Upper lobe of right lung (tissue), 1 donor: ENCODE results near the gene B4GALNT3. TPM values are rescaled to one million over a fixed set of nuclear protein-coding genes. Genes with fewer than 3 reads are reported as not detected.

ENCODE experiments used
- ATAC-seq: fragments of 200-7000 bp; cut with Tn5 transposase; one replicate; pipeline ENCODE4 v1.9.1; 2020; ENCODE audit warnings: mild to moderate bottlenecking, moderate library complexity
- DNase-seq: peaks from one replicate; pipeline ENCODE4 v3.0.0-alpha.2; 2020
- H3K27ac ChIP-seq: fragments of 200-600 bp; one replicate; pipeline ENCODE4 v1.8.0; 2022
- H3K27me3 ChIP-seq: fragments of 200-600 bp; one replicate; pipeline ENCODE4 v1.8.0; 2022; ENCODE audit warnings: mild to moderate bottlenecking
- H3K36me3 ChIP-seq: fragments of 200-600 bp; one replicate; pipeline ENCODE4 v1.8.0; 2022
- H3K4me1 ChIP-seq: fragments of 200-600 bp; one replicate; pipeline ENCODE4 v1.8.0; 2022
- H3K4me3 ChIP-seq: fragments of 200-600 bp; one replicate; pipeline ENCODE4 v1.8.0; 2022; ENCODE audit warnings: mild to moderate bottlenecking
- H3K9me3 ChIP-seq: fragments of 200-600 bp; one replicate; pipeline ENCODE4 v1.8.0; 2022
- CTCF ChIP-seq: fragments of 200-600 bp; IDR thresholded peaks from one replicate; pipeline ENCODE4 v1.8.0; 2022; ENCODE audit warnings: antibody characterized with exemption
- intact Hi-C: fragments of 100-400 bp; cut with DNase I; formaldehyde crosslinking; loops from one replicate; pipeline ENCODE4 v1.11.0; 2022
- total RNA-seq: library from RNA; stranded (reverse); fragmentation: NEBNext Ultra II Directional; extraction: Animal tissue kit (Norgen Biotek cat#: 25700); gene quantifications from one replicate; pipeline ENCODE4 v1.2.1, GENCODE V29; 2021
- donor health status: DM: no; HTN: yes; CAD: no; lungs with severe emphysema.

The B4GALNT3 gene
- total RNA-seq, 1 donor from 2014 or later, result 14.0 TPM

DNA sequence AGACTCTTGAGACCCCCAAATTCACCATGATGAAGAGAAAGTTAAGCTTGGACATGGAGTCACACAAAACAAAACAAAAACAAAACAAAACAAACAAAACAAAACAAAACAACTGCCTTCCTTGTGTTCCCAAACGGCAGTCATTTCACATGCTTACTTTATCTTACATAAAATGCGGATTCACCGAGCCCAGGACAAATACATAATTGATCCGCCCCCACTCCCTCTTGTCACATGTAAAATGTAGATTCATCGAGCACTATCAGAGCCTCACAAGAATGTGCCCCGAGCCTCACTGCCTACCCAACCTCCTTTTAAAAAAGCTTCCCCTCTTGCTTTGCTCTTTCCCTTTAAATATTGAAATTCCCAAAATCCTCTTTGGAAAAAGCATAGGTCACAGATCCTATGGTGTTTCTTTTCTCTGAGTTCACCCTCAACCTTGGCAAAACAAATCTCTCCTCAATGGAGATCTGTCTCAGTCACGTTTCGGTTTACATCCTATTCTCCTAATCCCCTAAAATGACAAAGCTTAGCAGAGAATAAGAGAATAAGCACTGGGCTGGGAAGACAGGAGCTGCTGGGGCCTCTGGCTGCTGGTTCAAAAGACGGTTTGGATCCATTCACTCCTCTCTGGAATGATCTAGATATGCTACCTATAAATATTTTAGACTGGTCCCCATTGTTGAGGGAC is 119.8 kb downstream of the B4GALNT3 start:
- H3K4me3 ChIP-seq, result no peak overlapping the region
- ATAC-seq (no peak), DNase-seq (no peak)
- peaks cover 22% of the 10 kb centered on the region for H3K4me1 ChIP-seq
- no peaks in the 10 kb centered on the region for H3K36me3 ChIP-seq
- no peaks in the 10 kb centered on the region for H3K9me3 ChIP-seq
- H3K27me3 ChIP-seq, result no peaks in the 10 kb centered on the region
- no peak for TF ChIP-seq CTCF
- intact Hi-C loops, result loop anchor here (10.0 kb wide), 2 partner anchors 65 to 175 kb away; partner anchors contain the start of gene WNK1
- no peak overlapping the region for H3K27ac ChIP-seq

GRCh38 chr12:580813-581212 is 121.1 kb downstream of the B4GALNT3 start:
- ATAC-seq, result no peak
- Histone ChIP-seq H3K9me3 (no peaks in the 10 kb centered on the region), H3K36me3 (no peaks in the 10 kb centered on the region), H3K27ac (no peak overlapping the region), H3K27me3 (no peaks in the 10 kb centered on the region), H3K4me3 (no peak overlapping the region), H3K4me1 (peaks cover 13% of the 10 kb centered on the region)
- intact Hi-C loops, result no loop called here
- DNase-seq, result no peak
- TF ChIP-seq CTCF, result no peak

GRCh38 chr12:581321-581720 is 121.6 kb downstream of the B4GALNT3 start:
- H3K27ac ChIP-seq, result no peak overlapping the region
- no peaks in the 10 kb centered on the region for H3K27me3 ChIP-seq
- no peaks in the 10 kb centered on the region for H3K36me3 ChIP-seq
- TF ChIP-seq CTCF, result no peak
- no peak overlapping the region for H3K4me3 ChIP-seq
- ATAC-seq, result no peak
- intact Hi-C loops, result no loop called here
- no peak for DNase-seq
- H3K4me1 ChIP-seq, result peaks cover 8% of the 10 kb centered on the region
- H3K9me3 ChIP-seq, result no peaks in the 10 kb centered on the region

GRCh38 chr12:581746-582145 is 122.0 kb downstream of the B4GALNT3 start:
- H3K27me3 ChIP-seq, result no peaks in the 10 kb centered on the region
- H3K9me3 ChIP-seq, result no peaks in the 10 kb centered on the region
- H3K27ac ChIP-seq, result no peak overlapping the region
- DNase-seq (no peak), ATAC-seq (no peak)
- no peaks in the 10 kb centered on the region for H3K36me3 ChIP-seq
- H3K4me3 ChIP-seq, result no peak overlapping the region
- TF ChIP-seq CTCF, result no peak
- intact Hi-C loops, result no loop called here
- peaks cover 4% of the 10 kb centered on the region for H3K4me1 ChIP-seq

DNA sequence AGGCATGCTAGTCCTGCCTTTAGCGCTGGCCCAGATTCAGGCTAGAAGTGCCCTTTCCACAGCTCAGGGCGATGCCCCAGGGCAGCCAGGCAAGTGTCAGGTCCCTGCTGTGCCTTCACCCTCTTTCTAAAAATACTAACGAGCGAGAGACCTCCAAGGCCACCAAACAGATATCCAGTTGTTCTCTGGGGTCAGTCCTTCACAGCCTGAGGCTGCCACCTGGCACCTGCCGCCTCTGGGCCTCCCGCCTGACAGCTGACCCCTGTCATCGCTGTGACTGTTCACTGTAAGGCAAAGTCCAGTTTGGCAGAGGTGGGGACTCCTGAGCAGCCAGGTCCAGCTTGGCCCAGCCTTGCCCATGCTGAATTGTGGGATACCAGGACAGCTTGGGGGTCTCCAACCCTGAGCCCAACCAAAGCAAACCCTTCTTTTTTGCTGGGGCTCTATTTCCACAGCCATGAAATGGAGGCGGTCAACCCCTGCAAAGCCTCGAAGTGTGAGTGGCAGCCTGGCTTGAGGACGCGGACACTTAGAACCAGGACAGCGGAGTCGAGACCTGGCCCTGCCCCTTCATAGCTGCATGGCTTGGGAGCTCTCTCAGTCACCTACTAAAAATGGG is 123.6 kb downstream of the B4GALNT3 start:
- Histone ChIP-seq H3K36me3 (no peaks in the 10 kb centered on the region), H3K9me3 (no peaks in the 10 kb centered on the region), H3K27ac (no peak overlapping the region), H3K4me1 (peaks cover 4% of the 10 kb centered on the region), H3K27me3 (no peaks in the 10 kb centered on the region), H3K4me3 (no peak overlapping the region)
- no peak for ATAC-seq
- no peak for DNase-seq
- intact Hi-C loops, result no loop called here
- no peak for TF ChIP-seq CTCF
